K562 (cell line): ENCODE results near the gene CTSF. TPM values are rescaled to one million over a fixed set of nuclear protein-coding genes. Genes with fewer than 3 reads are reported as not detected.

Experiments
- CC2D1A ChIP-seq: fragments of 450-650 bp; IDR thresholded peaks from 2 replicates; pipeline ENCODE4 v1.6.1; 2017; ENCODE audit warnings: mild to moderate bottlenecking
- CREB5 ChIP-seq: fragments of 250-450 bp; sonication (Bioruptor Pico); IDR thresholded peaks from 2 replicates; pipeline ENCODE4 v1.5.0; 2020; ENCODE audit warnings: mild to moderate bottlenecking
- CREBBP ChIP-seq: IDR thresholded peaks from one replicate; pipeline ENCODE4 v1.6.1; 2012; ENCODE audit warnings: low read depth, mild to moderate bottlenecking, control low read depth, inconsistent platforms, low read length
- DPF2 ChIP-seq: fragments of 450-650 bp; IDR thresholded peaks from 2 replicates; pipeline ENCODE4 v1.6.1; 2016
- ELF2 ChIP-seq: fragments of 250-450 bp; sonication (Bioruptor Pico); IDR thresholded peaks from 2 replicates; pipeline ENCODE4 v1.5.0; 2021; ENCODE audit warnings: mild to moderate bottlenecking
- ERF ChIP-seq: fragments of 450-650 bp; formaldehyde crosslinking; IDR thresholded peaks from 2 replicates; pipeline ENCODE4 v1.4.0; 2020; ENCODE audit warnings: mild to moderate bottlenecking, mixed read lengths
- EWSR1 ChIP-seq: fragments of 450-650 bp; IDR thresholded peaks from 2 replicates; pipeline ENCODE4 v1.6.1; 2018; ENCODE audit warnings: borderline replicate concordance, mild to moderate bottlenecking, low read depth, moderate library complexity; ENCODE audit not compliant: partially characterized antibody
- FOXJ3 ChIP-seq: sonication (generic); formaldehyde crosslinking; IDR thresholded peaks from 2 replicates; pipeline ENCODE4 v1.4.0; 2020; ENCODE audit warnings: mild to moderate bottlenecking, missing genetic modification reagents
- GTF2A2 ChIP-seq: IDR thresholded peaks from 2 replicates; pipeline ENCODE4 v1.6.1; 2016; ENCODE audit warnings: mild to moderate bottlenecking, missing genetic modification characterization, missing compliant biosample characterization
- HDAC2 ChIP-seq: fragments of 450-650 bp; IDR thresholded peaks from 2 replicates; pipeline ENCODE4 v1.6.1; 2016; ENCODE audit warnings: mild to moderate bottlenecking
- HEY1 ChIP-seq: fragments of 250-450 bp; sonication (Bioruptor Pico); IDR thresholded peaks from 2 replicates; pipeline ENCODE4 v1.5.0; 2020; ENCODE audit warnings: mild to moderate bottlenecking, moderate library complexity, borderline replicate concordance
- KLF16 ChIP-seq: IDR thresholded peaks from 2 replicates; pipeline ENCODE4 v1.6.1; 2016; ENCODE audit warnings: antibody characterized with exemption
- MAFG ChIP-seq: fragments of 450-650 bp; conservative IDR thresholded peaks from 2 replicates; pipeline ENCODE4 v1.6.1; 2016; ENCODE audit warnings: missing genetic modification characterization, missing compliant biosample characterization
- NBN ChIP-seq: fragments of 450-650 bp; IDR thresholded peaks from 2 replicates; pipeline ENCODE4 v1.6.1; 2016; ENCODE audit warnings: low read depth, mild to moderate bottlenecking
- NFRKB ChIP-seq: fragments of 450-650 bp; IDR thresholded peaks from 2 replicates; pipeline ENCODE4 v1.6.1; 2016; ENCODE audit warnings: low read depth
- NKRF ChIP-seq: fragments of 450-650 bp; IDR thresholded peaks from 2 replicates; pipeline ENCODE4 v1.6.1; 2016; ENCODE audit warnings: borderline replicate concordance
- PRMT5 ChIP-seq: sonication (generic); formaldehyde crosslinking; IDR thresholded peaks from 2 replicates; pipeline ENCODE4 v1.5.0; 2020; ENCODE audit warnings: missing genetic modification reagents
- PTRF ChIP-seq: fragments of 450-650 bp; IDR thresholded peaks from 2 replicates; pipeline ENCODE4 v1.6.1; 2016; ENCODE audit warnings: mild to moderate bottlenecking, missing genetic modification characterization, missing compliant biosample characterization
- RAD51 ChIP-seq: fragments of 450-650 bp; IDR thresholded peaks from 2 replicates; pipeline ENCODE4 v1.7.1; 2016; ENCODE audit warnings: low read depth, mild to moderate bottlenecking, borderline replicate concordance
- SMARCA5 ChIP-seq: fragments of 450-650 bp; IDR thresholded peaks from 2 replicates; pipeline ENCODE4 v1.6.1; 2016
- TRIM24 ChIP-seq, 2 experiments: fragments of 450-650 bp; IDR thresholded peaks; 2 replicates each; pipeline ENCODE4 v1.6.1; 2016
- ZNF589 ChIP-seq: fragments of 200-800 bp; sonication (Bioruptor generic); IDR thresholded peaks from 2 replicates; pipeline ENCODE4 v1.6.1; 2016; ENCODE audit warnings: low read depth, missing genetic modification characterization, missing compliant biosample characterization
- ZNF592 ChIP-seq: fragments of 450-650 bp; IDR thresholded peaks from 2 replicates; pipeline ENCODE4 v1.6.1; 2017; ENCODE audit warnings: antibody characterized with exemption, mild to moderate bottlenecking
- ZZZ3 ChIP-seq: fragments of 450-650 bp; IDR thresholded peaks from 2 replicates; pipeline ENCODE4 v1.6.1; 2016; ENCODE audit warnings: antibody characterized with exemption, mild to moderate bottlenecking, moderate library complexity
- polyA plus RNA-seq, 8 experiments: library from polyadenylated mRNA; depleted of rRNA in 4 of 8; stranded (reverse) in 5 of 8; unstranded in 3 of 8; fragments of >200 nt; fragmentation: Nextera tagmentation in 2 of 8; fragmentation: Illumina TruSeq in 1 of 8; extraction: Ambion mirVana in 2 of 8; extraction: Trizol in 1 of 8; gene quantifications; 2 replicates each; pipeline versions ENCODE4 v1.2.1 to v1.2.3, GENCODE V29; 2011 to 2014; ENCODE audit warnings: inconsistent platforms in 1 of 8, missing spikeins in 1 of 8
- total RNA-seq, 7 experiments: library from RNA; depleted of rRNA in 6 of 7; stranded (reverse); fragments of >200 nt in 6 of 7; fragmentation: Illumina TruSeq in 2 of 7; extraction: Trizol in 2 of 7; gene quantifications; 2 replicates each; pipeline versions ENCODE4 v1.2.1 to v1.2.3, GENCODE V29; 2011 to 2021; ENCODE audit warnings: low replicate concordance in 1 of 7

CTSF gene
- total and polyA plus RNA-seq, 9 of the 15 experiments (the other 6 are each of a cell fraction or from before 2014, with no cell fraction given): 0.41 to 10.5 (median 3.8) TPM

GRCh38 chr11:66568124-66568916 is at the start of gene CTSF (continued):
- TF ChIP-seq ZNF589 (CRISPR knock-in tag) (0 out of 2 replicates have a peak, but pooled peaks have one; percentile 48), NBN (no peak), ZZZ3 (no peak), DPF2 (no peak), NFRKB (no peak), MAFG (tag) (no peak), KLF16 (no peak), HDAC2 (peak; percentile 32; the same call in 1 of the 2 replicates), ERF (CRISPR knock-in tag) (peak; percentile 55), TRIM24 (IDR thresholded peaks at IDR 0.05) (no peak), NKRF (peak; percentile 54; the same call in 1 of the 2 replicates), ELF2 (no peak), CREB5 (CRISPR knock-in tag) (no peak), EWSR1 (no peak), HEY1 (no peak), PRMT5 (CRISPR knock-in tag) (no peak), FOXJ3 (CRISPR knock-in tag) (no peak), GTF2A2 (no peak), CREBBP (no peak), ZNF592 (peak; percentile 95), PTRF (tag) (no peak), CC2D1A (no peak), SMARCA5 (no peak), RAD51 (peak; percentile 81)
